HG03571 (cell line): ENCODE measurements around the gene ATP1A1.

Source experiments
- ATAC-seq: cut with Tn5 transposase; IDR thresholded peaks from one replicate; pipeline ENCODE4 v1.9.1; 2021; ENCODE audit not compliant: unreplicated experiment

The ATP1A1 gene

GRCh38 chr1:116389013-116389412, 16.0 kb downstream of the ATP1A1 start:
- ATAC-seq = no peak

DNA sequence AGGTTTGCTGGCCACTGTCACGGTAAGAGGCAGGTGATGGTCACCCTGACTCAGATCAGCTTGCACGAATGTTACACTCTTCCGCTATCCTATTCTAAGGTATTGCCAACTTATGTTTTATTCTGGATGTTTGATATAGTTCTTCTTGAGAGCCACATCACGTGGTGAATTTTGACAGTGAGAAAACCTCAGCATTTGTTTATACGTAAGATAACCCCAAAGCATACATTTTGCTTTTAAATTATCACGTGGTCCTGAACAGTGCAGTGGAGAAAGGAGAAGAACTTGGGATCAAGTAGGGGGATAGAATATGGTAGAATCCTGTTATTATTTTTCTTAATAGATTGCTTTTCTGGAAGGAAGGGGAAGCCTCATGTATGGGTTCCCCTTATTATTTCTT, 16.6 kb downstream of the ATP1A1 start:
- ATAC-seq = no peak

GRCh38 chr1:116390195-116390594, 17.2 kb downstream of the ATP1A1 start:
- no peak for ATAC-seq

DNA sequence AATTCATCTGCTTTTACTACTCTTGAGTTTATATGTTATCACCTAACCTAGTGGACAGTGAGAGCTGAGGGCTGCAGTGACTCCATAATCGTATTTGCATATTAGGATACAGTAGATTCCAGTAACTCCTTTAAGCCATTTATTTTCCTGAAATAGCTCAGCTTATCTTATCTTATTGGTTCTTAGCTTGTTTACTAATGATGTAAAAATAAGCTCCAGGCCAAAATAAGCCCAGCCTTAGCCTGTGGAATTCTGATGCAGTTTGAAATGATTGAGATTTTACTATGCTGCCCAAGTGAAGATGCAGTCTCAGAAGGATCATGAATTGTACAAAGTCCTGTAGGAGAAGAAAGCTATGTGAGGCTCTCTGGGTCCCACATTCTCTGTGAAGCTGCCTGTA, 18.1 kb downstream of the ATP1A1 start:
- no peak for ATAC-seq

DNA sequence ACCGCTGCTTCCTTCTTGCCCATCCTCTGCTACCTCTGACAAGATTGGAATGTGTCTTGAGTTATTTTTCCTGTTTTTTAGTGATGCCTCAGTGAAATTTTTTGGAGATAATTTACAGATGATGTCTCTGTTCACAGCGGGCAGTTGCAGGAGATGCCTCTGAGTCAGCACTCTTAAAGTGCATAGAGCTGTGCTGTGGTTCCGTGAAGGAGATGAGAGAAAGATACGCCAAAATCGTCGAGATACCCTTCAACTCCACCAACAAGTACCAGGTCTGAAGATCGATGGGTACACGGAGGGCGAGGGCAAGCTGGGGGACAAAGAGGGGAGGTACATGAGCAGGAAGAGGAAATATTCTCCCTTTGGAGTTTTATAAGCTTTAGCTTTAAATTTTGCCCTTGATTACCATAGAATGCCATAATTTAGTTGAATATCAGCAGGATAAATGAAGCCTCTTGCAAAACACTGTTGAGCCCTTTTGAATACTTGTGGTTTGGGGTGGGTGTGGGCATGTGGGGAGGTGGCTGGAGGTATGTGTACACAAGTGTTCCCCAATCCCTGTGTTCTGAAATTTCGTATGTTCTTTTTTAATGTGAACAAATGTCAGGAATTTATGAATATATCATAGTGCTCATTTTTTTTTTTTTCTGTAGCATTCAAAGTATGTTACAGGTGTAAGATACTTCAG, 19.8 kb downstream of the ATP1A1 start:
- ATAC-seq = no peak

DNA sequence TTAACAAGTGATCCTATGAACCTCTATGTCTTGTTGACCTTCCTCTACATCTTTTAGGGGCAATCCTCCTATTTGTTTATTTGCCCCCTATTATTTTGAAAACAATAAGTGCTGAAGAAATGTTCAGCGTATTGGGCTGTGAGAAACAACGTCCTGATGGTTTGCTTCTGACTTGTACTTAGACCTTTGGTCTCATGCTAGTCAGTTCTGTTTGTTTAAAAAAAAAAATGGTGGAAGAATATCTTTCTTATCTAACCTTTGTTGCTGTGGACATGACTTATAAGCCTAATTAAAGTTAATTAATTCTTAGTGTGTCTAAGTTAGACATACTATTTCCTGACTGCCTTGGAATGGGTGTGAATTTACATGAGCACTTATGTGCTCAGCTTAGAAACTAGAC, 20.7 kb downstream of the ATP1A1 start:
- no peak for ATAC-seq

- no peak for ATAC-seq
These were observed 21.2 kb downstream of the ATP1A1 start for GRCh38 chr1:116394270-116394669.

DNA sequence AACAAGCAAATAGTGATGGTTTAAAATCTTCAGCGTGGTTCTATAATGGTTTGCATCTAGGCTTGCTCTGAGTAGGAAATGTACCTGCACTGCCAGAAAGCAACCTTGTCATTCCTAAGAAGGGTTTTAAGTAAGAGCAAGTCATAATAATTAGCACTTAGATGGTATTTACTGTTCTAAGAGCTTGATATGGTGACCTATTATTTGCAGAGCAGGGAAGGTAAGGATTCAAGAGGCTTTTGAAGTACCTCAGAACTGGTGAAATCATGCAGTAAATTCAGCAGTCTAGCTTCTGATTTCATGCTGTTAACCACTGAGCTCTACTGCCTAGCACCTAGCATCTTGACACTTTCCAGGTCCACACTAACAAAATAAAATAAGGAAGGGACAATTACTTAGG, 23.7 kb downstream of the ATP1A1 start:
- ATAC-seq = no peak

- ATAC-seq = no peak
These were observed 24.7 kb downstream of the ATP1A1 start for GRCh38 chr1:116397728-116398127.

- ATAC-seq = no peak
These were observed 27.7 kb downstream of the ATP1A1 start for GRCh38 chr1:116400780-116401179.

- ATAC-seq = no peak
These were observed 28.7 kb downstream of the ATP1A1 start for GRCh38 chr1:116401646-116402176.

DNA sequence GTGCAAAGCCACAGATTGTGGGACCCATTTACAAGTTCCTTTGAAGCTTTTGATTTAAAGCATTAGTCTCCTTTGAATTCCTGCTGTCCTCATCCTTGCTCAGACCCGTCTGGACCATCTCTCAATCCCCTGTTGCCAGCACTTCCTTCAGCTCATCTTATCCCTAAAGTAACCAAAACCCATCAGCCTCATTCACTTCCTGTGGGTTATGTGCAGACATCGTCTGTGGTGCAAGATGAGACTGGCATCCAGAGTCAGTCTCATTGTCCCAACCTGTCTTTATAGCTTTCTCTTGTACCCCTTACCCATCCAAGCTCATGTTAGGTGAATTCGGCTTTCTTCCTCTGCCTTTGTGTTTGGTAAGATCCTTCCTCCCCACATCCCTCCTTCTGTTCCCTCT, 29.3 kb downstream of the ATP1A1 start:
- no peak for ATAC-seq

DNA sequence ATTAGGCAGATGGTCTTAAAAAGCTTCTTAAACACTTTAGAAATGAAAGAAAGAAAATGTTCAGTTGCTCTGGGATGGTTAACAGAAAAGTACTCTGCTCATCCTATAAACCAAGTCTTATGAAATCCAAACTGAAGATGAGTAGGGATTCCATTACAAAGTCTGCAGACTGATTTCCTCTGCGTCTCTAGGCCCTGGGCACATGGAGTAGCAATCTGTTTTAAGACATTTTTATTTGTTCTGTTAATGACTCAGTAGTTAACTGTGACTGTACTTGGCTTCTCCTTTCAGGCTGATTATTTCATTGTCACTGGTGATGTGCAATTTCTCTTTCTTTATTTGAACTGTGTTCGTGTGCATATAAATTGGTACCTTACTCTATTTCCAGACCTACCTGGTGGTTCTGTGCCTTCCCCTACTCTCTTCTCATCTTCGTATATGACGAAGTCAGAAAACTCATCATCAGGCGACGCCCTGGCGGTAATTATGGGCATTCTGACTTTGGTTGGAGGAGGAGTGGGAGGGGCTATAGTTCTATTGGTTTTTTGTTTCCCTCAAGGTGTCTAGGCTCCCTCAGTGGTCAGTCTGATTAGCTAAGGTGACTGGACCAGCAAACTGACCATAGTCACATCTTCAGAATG, 30.6 kb downstream of the ATP1A1 start:
- ATAC-seq = no peak

DNA sequence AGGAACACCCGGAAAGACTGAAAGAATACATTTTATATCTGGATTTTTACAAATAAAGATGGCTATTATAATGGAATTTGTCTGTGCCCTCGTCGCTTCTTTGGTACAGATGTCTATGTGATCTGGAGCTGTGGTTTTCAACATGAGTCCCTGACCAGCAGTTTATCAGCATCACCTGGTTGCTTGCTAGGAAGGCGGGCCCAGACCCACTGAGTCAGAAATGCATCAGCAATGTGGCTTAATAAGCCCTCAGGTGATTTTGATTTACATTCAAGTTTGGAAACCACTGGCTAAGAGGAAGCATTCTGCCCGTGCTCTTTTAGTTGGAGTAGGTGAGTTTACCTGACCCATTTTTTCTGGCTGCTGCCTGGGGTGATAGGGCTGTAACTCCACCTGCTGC, 31.7 kb downstream of the ATP1A1 start:
- ATAC-seq = no peak

DNA sequence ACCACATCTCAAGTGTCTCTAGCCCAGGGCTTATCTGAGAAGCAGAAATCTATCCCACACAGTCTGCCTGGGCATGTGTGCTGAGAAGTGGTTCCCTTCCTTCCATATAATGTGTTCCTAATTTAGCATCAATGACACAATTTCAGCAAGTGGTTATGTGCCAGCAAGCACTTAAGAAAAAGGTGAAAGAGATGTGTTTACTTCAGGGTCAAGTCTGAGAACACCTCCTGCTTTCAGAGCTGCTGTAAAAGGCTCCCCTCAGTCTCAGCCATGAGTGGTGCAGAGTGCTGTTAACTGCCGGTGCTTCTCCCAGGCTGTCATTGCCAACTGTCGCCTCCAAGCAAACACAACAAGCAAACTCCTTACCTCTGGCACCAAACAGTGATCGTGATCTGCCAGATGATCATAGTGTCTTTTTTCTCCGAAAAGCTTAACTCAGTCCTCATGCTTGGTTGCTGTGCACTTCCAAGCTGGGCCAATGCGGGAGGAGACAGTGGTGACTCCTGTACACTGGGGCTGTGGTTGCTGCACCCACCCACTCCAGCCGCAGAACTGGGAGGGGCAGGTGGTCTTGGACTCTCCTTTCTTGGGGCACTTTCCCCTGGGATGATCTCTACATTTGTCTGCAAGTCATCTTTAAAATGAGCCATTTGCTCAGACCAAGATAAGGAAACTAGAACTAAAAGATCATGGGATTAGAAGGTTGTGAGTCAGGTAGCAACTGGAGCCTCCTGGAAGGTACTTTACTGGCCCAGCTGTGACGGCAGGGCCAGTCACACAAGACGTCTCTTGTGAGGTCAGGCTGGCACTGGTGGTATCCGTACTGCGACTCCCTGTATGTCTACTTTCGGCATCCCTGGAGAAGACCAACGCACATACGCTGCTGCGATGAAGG, 32.4 kb downstream of the ATP1A1 start:
- no peak for ATAC-seq

DNA sequence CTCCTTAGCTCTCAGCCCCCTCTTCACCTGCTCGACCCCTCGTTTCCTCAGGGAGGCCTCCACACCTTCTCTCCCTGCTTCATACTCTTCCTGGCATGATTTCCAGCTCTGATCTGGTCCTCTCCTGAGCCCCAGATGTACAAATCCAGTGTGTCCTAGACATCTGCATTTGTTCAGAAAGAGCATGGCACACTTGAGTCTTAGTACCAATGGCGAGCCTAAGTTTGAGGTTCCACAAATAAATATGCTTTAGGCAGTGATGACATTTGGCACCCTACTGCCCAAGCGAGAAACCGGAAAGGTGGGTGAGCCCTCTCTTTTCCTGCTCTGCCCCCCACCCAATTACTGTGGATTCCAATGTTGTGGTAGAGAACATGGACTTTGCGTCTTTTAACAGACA, 34.0 kb downstream of the ATP1A1 start:
- ATAC-seq = no peak

DNA sequence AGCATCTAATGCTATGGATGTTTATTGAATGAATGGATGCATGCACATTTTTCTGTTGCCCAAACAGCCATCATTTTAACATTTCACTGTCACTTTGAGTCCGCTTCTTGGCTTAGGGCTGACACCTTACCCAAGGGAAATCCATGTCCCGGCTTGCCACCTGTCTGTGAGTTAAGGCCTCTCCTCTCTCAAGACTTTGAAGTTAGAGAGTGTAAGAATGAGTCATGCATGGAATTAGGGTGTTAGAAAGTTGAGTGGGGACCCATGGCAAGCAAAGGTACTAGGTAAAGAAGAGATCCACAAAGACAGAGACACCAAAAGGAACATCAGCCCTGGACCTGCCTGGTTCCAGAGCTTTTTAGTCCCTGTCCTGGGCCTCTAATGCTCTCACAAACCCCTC, 35.1 kb downstream of the ATP1A1 start:
- no peak for ATAC-seq

GRCh38 chr1:116408803-116409720, 36.0 kb downstream of the ATP1A1 start:
- no peak for ATAC-seq

DNA sequence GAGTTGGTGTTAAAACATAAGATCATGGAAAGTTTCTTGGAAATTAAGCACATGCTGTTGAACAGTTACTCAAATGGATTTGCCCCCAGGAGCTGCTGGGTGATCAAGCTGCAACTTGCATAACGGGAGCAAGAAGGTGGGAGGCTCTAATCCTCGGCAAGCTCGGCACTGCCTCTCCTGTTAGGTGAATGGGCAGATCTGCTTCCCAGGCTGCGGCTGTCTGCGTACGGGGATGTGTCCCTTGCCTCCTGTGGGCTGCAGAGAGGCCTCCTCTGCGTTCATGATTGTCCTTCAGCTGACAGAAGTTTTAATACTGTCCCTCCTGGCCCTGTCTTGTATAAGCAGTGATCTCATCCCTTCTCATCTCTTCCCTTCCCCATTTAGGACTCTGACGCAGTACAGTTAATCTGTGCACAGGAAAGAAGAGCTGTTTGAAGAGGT, 36.7 kb downstream of the ATP1A1 start:
- ATAC-seq = no peak

DNA sequence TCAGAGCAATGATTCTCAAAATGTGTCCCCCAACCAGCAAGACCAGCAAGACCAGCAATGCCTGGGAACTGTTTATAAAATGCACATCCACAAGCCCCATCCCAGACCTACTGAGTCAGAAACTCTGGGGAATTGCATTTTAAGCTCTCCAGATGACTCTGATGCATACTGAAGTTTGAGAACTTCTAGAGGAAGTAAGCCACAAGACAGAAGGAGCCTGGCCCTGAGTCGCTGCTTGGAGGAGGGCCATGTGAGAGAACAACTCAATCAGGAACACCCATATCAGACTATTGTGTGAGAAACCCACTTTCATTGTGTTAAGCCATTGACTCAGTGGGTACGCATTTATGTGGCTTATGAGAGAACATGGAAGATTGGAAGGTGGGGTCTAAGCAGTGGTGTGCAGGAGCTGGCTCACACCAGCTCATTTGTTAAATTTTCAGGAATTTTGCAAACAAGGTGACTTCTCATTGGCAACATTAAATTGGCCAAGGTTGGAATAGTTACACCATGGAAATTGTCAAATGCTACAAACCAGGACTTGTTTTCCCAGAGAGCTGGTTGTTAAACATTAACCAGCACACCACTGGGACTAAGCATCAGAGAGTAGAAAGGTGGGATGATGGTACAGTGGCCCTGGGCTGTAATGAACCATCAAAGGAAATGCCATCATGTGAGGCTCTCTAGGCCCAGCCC, 38.9 kb downstream of the ATP1A1 start:
- ATAC-seq = no peak
